ENCODE results near the gene LDAH. TPM values are rescaled to one million over a fixed set of nuclear protein-coding genes. Genes with fewer than 3 reads are reported as not detected.

LDAH gene
- total RNA-seq, 1 experiment from 2014 or later = 17.2 TPM

GRCh38 chr2:20737505-20737904 is 85.4 kb downstream of the LDAH start:
- Histone ChIP-seq H3K4me3 (ENCODE audit: low read depth in 2 of 2, low read length in 2 of 2) (no peak overlapping the region), H3K36me3 (ENCODE audit: control insufficient read depth, insufficient read depth, low read length) (no peaks in the 10 kb centered on the region), H3K4me1 (ENCODE audit: control insufficient read depth, insufficient read depth, low read length) (no peaks in the 10 kb centered on the region), H3K9me3 (ENCODE audit: control insufficient read depth, insufficient read depth, low read depth, low read length) (no peaks in the 10 kb centered on the region), H3K27ac (ENCODE audit: low read length) (no peak overlapping the region), H3K27me3 (ENCODE audit: control insufficient read depth, insufficient read depth, low read length) (no peaks in the 10 kb centered on the region)
- BruUV-seq (replicated peaks) = no TSS peak
- DNase-seq (ENCODE audit: low read depth, low spot score) = no peak
- TF ChIP-seq CTCF (IDR thresholded peaks at IDR 0.05) = no peak
- TF ChIP-seq SIN3A (IDR thresholded peaks at IDR 0.05; ENCODE audit: borderline replicate concordance, insufficient read depth, low read depth, low read length) = no peak
- no peak for TF ChIP-seq REST (IDR thresholded peaks at IDR 0.05; ENCODE audit: insufficient read depth in 1 of 2, low read depth in 2 of 2, low read length in 1 of 2)
- no peak for TF ChIP-seq POLR2AphosphoS5 (IDR thresholded peaks at IDR 0.05; ENCODE audit: low read depth, low read length)
- no peak for TF ChIP-seq TCF7L2 (IDR thresholded peaks at IDR 0.05; ENCODE audit: low read depth, low read length)
- ATAC-seq = no peak
- intact Hi-C loops (cut with micrococcal nuclease; ENCODE audit: unreplicated experiment) (no loop called here), in situ Hi-C loops (cut with HindIII; ENCODE audit: low pct_unique_long_range_greater_than_20kb, low sequenced_read_pairs) (no loop called here)
- ChIA-PET CTCF (no interaction called here), POLR2A (no interaction called here)

GRCh38 chr2:20728114-20728758 is 94.7 kb downstream of the LDAH start:
- in situ Hi-C loops (cut with HindIII; ENCODE audit: low pct_unique_long_range_greater_than_20kb, low sequenced_read_pairs) (no loop called here), intact Hi-C loops (cut with micrococcal nuclease; ENCODE audit: unreplicated experiment) (no loop called here)
- BruUV-seq (replicated peaks) = no TSS peak
- DNase-seq (ENCODE audit: low read depth, low spot score) (no peak), ATAC-seq (no peak)
- Histone ChIP-seq H3K27ac (ENCODE audit: low read length) (no peak overlapping the region), H3K4me3 (ENCODE audit: low read depth in 2 of 2, low read length in 2 of 2) (no peak overlapping the region), H3K27me3 (ENCODE audit: control insufficient read depth, insufficient read depth, low read length) (no peaks in the 10 kb centered on the region), H3K4me1 (ENCODE audit: control insufficient read depth, insufficient read depth, low read length) (no peaks in the 10 kb centered on the region), H3K9me3 (ENCODE audit: control insufficient read depth, insufficient read depth, low read depth, low read length) (no peaks in the 10 kb centered on the region), H3K36me3 (ENCODE audit: control insufficient read depth, insufficient read depth, low read length) (no peaks in the 10 kb centered on the region)
- CTCF ChIA-PET = no interaction called here
- TF ChIP-seq POLR2AphosphoS5 (IDR thresholded peaks at IDR 0.05; ENCODE audit: low read depth, low read length) (no peak), SIN3A (IDR thresholded peaks at IDR 0.05; ENCODE audit: borderline replicate concordance, insufficient read depth, low read depth, low read length) (no peak), REST (IDR thresholded peaks at IDR 0.05; ENCODE audit: insufficient read depth in 1 of 2, low read depth in 2 of 2, low read length in 1 of 2) (no peak)
- POLR2A ChIA-PET = no interaction called here

All from Panc1 (cell line).